Heart right ventricle (tissue), 16 donors: ENCODE results near the gene ZNF438. TPM values are rescaled to one million over a fixed set of nuclear protein-coding genes. Genes with fewer than 3 reads are reported as not detected.

ENCODE experiments used
- ATAC-seq, 8 donors: fragments of 200-7000 bp; cut with Tn5 transposase; one replicate each; pipeline ENCODE4 v1.9.1; 2020; ENCODE audit warnings: mild to moderate bottlenecking in 8 of 8, moderate library complexity in 8 of 8, moderate number of reproducible peaks in 1 of 8
- DNase-seq, 2 donors: peaks; one replicate each; pipeline ENCODE4 v3.0.0-alpha.2; 2020
- H3K27ac ChIP-seq, 10 donors: fragments of 200-600 bp; sonication (generic) in 2 of 10; one replicate each; pipeline versions ENCODE4 v1.5.0 to v1.8.0; 2020 to 2022; ENCODE audit warnings: mild to moderate bottlenecking in 3 of 10
- H3K27me3 ChIP-seq, 7 donors: fragments of 200-600 bp; one replicate each; pipeline ENCODE4 v1.8.0; 2021 to 2022; ENCODE audit warnings: mild to moderate bottlenecking in 2 of 7
- H3K36me3 ChIP-seq, 9 donors: fragments of 200-600 bp; sonication (generic) in 1 of 9; one replicate each; pipeline versions ENCODE4 v1.5.0 to v1.8.0; 2020 to 2022; ENCODE audit warnings: mild to moderate bottlenecking in 2 of 9
- H3K4me1 ChIP-seq, 9 donors: fragments of 200-600 bp; sonication (generic) in 1 of 9; one replicate each; pipeline versions ENCODE4 v1.5.0 to v1.8.0; 2020 to 2022; ENCODE audit warnings: mild to moderate bottlenecking in 4 of 9
- H3K4me3 ChIP-seq, 10 donors: fragments of 200-600 bp; sonication (generic) in 2 of 10; one replicate each; pipeline versions ENCODE4 v1.5.0 to v1.8.0; 2020 to 2022; ENCODE audit warnings: mild to moderate bottlenecking in 7 of 10, moderate library complexity in 2 of 10
- H3K9me3 ChIP-seq, 11 donors: fragments of 200-600 bp in 10 of 11; sonication (generic) in 2 of 11; one replicate each; pipeline versions ENCODE4 v1.5.0 to v1.8.0; 2013 to 2022; ENCODE audit warnings: mild to moderate bottlenecking in 2 of 11, control low read depth in 1 of 11, moderate library complexity in 1 of 11
- CTCF ChIP-seq, 9 donors: fragments of 200-600 bp; sonication (generic) in 2 of 9; IDR thresholded peaks; one replicate each; pipeline versions ENCODE4 v1.5.0 to v1.8.0; 2021 to 2022; ENCODE audit warnings: antibody characterized with exemption in 9 of 9, mild to moderate bottlenecking in 5 of 9, moderate library complexity in 1 of 9
- WGBS, 2 donors: extraction: QIAGEN DNeasy Blood & Tissue Kit; methylation state at CpG; one replicate each; pipeline ENCODE4 v1.1.7; 2013; ENCODE audit warnings: inconsistent platforms in 1 of 2; 5-methylcytosine and 5-hydroxymethylcytosine counted together
- intact Hi-C, 10 donors: fragments of 100-400 bp; cut with DNase I; formaldehyde crosslinking; loops; one replicate each; pipeline versions ENCODE4 v1.11.1 to v1.14.2; 2022
- polyA plus RNA-seq, 2 donors: library from polyadenylated mRNA; stranded (reverse); fragments of 200-250 nt; gene quantifications; one replicate each; pipeline ENCODE4 v1.2.3, GENCODE V29; 2013
- total RNA-seq, 10 donors: library from RNA; stranded (reverse); fragmentation: NEBNext Ultra II Directional in 3 of 10; extraction: Animal tissue kit (Norgen Biotek cat#: 25700) in 3 of 10; gene quantifications; one replicate each; pipeline versions ENCODE4 v1.2.1 to v1.2.4, GENCODE V29; 2021 to 2023
- donor health status: Arrhythmogenic right ventricular cardiomyopathy.
- donor health status: ischemic (EF 13 %, LVEDD 7.1; RV severe dilation, severe dysfunction).
- donor health status: healthy with polysubstance abuse.
- donor health status: DM: no; HTN: yes; CAD: no.
- donor health status: DM: no; HTN: no; CAD: no.
- donor health status: ischemic (EF 25% LVEDD 6.9; RV normal size, moderate dysfunction).
- donor health status: ischemic (EF 25% LVEDD 5.7; RV mildly dilated, moderate dysfunction).
- donor health status: healthy.
- donor health status: DM: yes; HTN: yes; CAD: no.
- donor health status: Ischemic cardiomyopathy.
- donor health status: ischemic (EF 35%, LVEDD 5.7; RV mildly dilated, moderate dysfunction).
- donor health status: nonischemic (EF 11% LVEDD 7.7; RV severe dilation, severe dysfunction).
- donor health status: DM: yes; HTN: yes; CAD: no.
- donor health status: PGD.
- donor health status: ischemic (EF 29% LVEDD 5.4; RV normal size, mild dysfunction).
- donor health status: nonischemic (EF 23%, LVEDD 6.1; RV moderate dilation, normal function).

ZNF438 gene
- total and polyA plus RNA-seq, 12 donors: 7.8 to 21.1 (median 12.4) TPM

GRCh38 chr10:31036209-31036608 lies 4.5 kb upstream of the ZNF438 start:
- no peaks in the 10 kb centered on the region for H3K9me3 ChIP-seq
- peak overlapping the region in 2 of 10 donors; percentile 6 to 98 for H3K27ac ChIP-seq
- TF ChIP-seq CTCF (IDR thresholded peaks at IDR 0.05): no peak
- no peak overlapping the region for H3K4me3 ChIP-seq
- H3K27me3 ChIP-seq: no peaks in the 10 kb centered on the region
- 73 to 81% methylated on average over 4 of the region's 4 CpGs for WGBS, 2 donors
- ATAC-seq: no peak
- DNase-seq: no peak
- intact Hi-C loops: loop anchor here in 7 of 10 donors (10.0 kb wide), 5 partner anchors 99 to 769 kb away; no protein-coding TSS in a partner anchor
- H3K36me3 ChIP-seq: no peaks in the 10 kb centered on the region
- H3K4me1 ChIP-seq: peaks cover 0 to 27% (median 17%) of the 10 kb centered on the region in 9 donors

DNA sequence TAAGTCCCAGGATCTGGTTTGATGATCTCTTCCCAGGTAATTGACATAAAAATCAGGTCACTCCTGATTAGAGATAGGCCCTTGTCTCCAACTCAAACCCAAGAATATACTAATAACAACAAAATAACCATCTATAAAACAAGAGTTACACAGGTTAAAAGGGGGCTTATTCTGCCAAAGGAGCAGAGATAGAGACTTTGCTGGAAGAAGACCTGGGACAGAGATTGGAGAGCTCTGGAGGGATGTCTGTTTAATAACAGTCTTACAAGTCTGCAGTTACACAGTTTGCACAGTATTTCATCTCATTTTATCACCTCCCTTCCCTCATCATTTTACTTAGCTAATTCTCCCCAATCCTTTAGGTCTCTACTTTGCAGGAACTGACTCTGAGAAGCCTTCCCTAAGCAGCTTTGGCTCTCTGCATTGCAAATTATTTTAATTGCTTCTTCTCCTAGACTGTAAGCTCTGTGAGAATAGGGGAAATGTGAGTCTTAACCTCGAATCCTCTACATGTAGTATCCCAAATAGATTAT lies 3.7 kb upstream of the ZNF438 start:
- intact Hi-C loops: loop anchor here in 7 of 10 donors (10.0 kb wide), 5 partner anchors 99 to 769 kb away; no protein-coding TSS in a partner anchor
- Histone ChIP-seq H3K27me3 (no peaks in the 10 kb centered on the region), H3K27ac (peak overlapping the region in 2 of 10 donors; percentile 98 to 100), H3K9me3 (no peaks in the 10 kb centered on the region), H3K4me3 (no peak overlapping the region), H3K36me3 (no peaks in the 10 kb centered on the region), H3K4me1 (peaks cover 0 to 36% (median 25%) of the 10 kb centered on the region in 9 donors)
- 91 to 95% methylated on average over 1 of the region's 1 CpG for WGBS, 2 donors
- ATAC-seq (no peak), DNase-seq (no peak)
- TF ChIP-seq CTCF (IDR thresholded peaks at IDR 0.05): no peak

- Histone ChIP-seq H3K4me1 (peaks cover 0 to 46% (median 33%) of the 10 kb centered on the region in 9 donors), H3K27me3 (no peaks in the 10 kb centered on the region), H3K4me3 (no peak overlapping the region), H3K9me3 (no peaks in the 10 kb centered on the region), H3K27ac (peak overlapping the region in 9 of 10 donors; percentile 39 to 100 (median 61)), H3K36me3 (no peaks in the 10 kb centered on the region)
- no peak for DNase-seq
- 58 to 70% methylated on average over 2 of the region's 2 CpGs for WGBS, 2 donors
- intact Hi-C loops: loop anchor here in 8 of 10 donors (5.0 to 10.0 kb wide), 13 partner anchors 37 to 770 kb away; partner anchors contain the start of gene ZEB1 (in 3 of the 8)
- no peak for ATAC-seq
- TF ChIP-seq CTCF (IDR thresholded peaks at IDR 0.05): no peak
These were observed 2.6 kb upstream of the ZNF438 start for GRCh38 chr10:31034098-31034909.

DNA sequence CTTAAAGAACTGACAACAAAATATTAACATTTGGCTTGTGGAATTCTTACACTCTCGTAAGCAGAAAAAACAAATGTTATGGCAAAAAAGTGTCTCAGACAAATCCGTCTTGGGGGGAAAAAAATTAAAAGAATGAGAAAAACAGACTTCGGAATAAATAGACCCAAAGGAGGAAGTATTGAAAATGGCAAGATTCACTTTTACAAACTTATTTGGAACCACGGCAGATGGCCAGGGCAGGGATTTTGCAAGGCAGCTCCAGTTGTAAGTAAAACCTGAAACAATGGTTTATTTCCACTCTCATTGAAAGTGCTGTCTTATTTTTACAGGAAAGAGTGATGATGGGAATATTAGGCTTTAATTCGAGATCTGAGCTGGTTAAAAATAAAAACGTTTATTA lies 1.5 kb upstream of the ZNF438 start:
- DNase-seq (no peak), ATAC-seq (no peak)
- intact Hi-C loops: loop anchor here in 8 of 10 donors (2.0 to 10.0 kb wide), 15 partner anchors 36 to 772 kb away; partner anchors contain the start of gene ZEB1 (in 5 of the 8)
- no peaks in the 10 kb centered on the region for H3K9me3 ChIP-seq
- WGBS, 2 donors: 62 to 79% methylated on average over 6 of the region's 6 CpGs
- peak overlapping the region; percentile 97 to 100 (median 99) for H3K27ac ChIP-seq
- TF ChIP-seq CTCF (IDR thresholded peaks at IDR 0.05): no peak
- H3K27me3 ChIP-seq: no peaks in the 10 kb centered on the region
- H3K4me1 ChIP-seq: peaks cover 0 to 51% (median 42%) of the 10 kb centered on the region in 9 donors
- peak overlapping the region in 5 of 10 donors; percentile 63 to 82 (median 71) for H3K4me3 ChIP-seq
- H3K36me3 ChIP-seq: no peaks in the 10 kb centered on the region
